ENCODE results near the gene PRKD1.

The PRKD1 gene

GRCh38 chr14:29885988-29886387 is 41.7 kb downstream of the PRKD1 start:
- no peak overlapping the region for H3K4me2 ChIP-seq (ENCODE audit: insufficient read depth, low read length)

GRCh38 chr14:29868000-29868399 is 59.6 kb downstream of the PRKD1 start:
- Histone ChIP-seq H3K4me3 (ENCODE audit: low read depth in 1 of 2, low read length in 2 of 2) (no peak overlapping the region), H3K4me1 (ENCODE audit: insufficient read depth, low read length) (no peaks in the 10 kb centered on the region), H3K9ac (ENCODE audit: low read depth, low read length) (no peak overlapping the region), H3K27me3 (ENCODE audit: insufficient read depth, low read length, poor library complexity) (no peaks in the 10 kb centered on the region), H4K20me1 (ENCODE audit: insufficient read depth, low read length) (no peaks in the 10 kb centered on the region), H3K4me2 (ENCODE audit: insufficient read depth, low read length) (no peak overlapping the region), H3K79me2 (ENCODE audit: insufficient read depth, low read length) (no peaks in the 10 kb centered on the region), H3K9me3 (ENCODE audit: insufficient read depth, low read length, severe bottlenecking) (no peaks in the 10 kb centered on the region), H3K27ac (ENCODE audit: low read length) (no peak overlapping the region), H2AFZ (ENCODE audit: low read depth, low read length) (no peak overlapping the region), H3K36me3 (ENCODE audit: insufficient read depth, low read length) (no peaks in the 10 kb centered on the region)
- ATAC-seq (ENCODE audit: insufficient read depth, low read depth) (no peak), DNase-seq (no peak)
- no peak for TF ChIP-seq CTCF (IDR thresholded peaks at IDR 0.05; ENCODE audit: borderline replicate concordance, extremely low read depth, low read length, poor library complexity, severe bottlenecking)
- TF ChIP-seq EZH2 (IDR thresholded peaks at IDR 0.05; ENCODE audit: borderline replicate concordance, low read depth, low read length, severe bottlenecking) = no peak

More at GRCh38 chr14:29885988-29886387, 41.7 kb downstream of the PRKD1 start:
- Histone ChIP-seq H3K4me1 (ENCODE audit: insufficient read depth, low read length) (no peaks in the 10 kb centered on the region), H2AFZ (ENCODE audit: low read depth, low read length) (no peak overlapping the region), H3K9ac (ENCODE audit: low read depth, low read length) (no peak overlapping the region), H3K9me3 (ENCODE audit: insufficient read depth, low read length, severe bottlenecking) (no peaks in the 10 kb centered on the region), H3K4me3 (ENCODE audit: low read depth in 1 of 2, low read length in 2 of 2) (no peak overlapping the region), H3K27me3 (ENCODE audit: insufficient read depth, low read length, poor library complexity) (no peaks in the 10 kb centered on the region), H4K20me1 (ENCODE audit: insufficient read depth, low read length) (no peaks in the 10 kb centered on the region), H3K79me2 (ENCODE audit: insufficient read depth, low read length) (no peaks in the 10 kb centered on the region), H3K27ac (ENCODE audit: low read length) (no peak overlapping the region), H3K36me3 (ENCODE audit: insufficient read depth, low read length) (no peaks in the 10 kb centered on the region)
- ATAC-seq (ENCODE audit: insufficient read depth, low read depth) = no peak
- DNase-seq = no peak
- no peak for TF ChIP-seq CTCF (IDR thresholded peaks at IDR 0.05; ENCODE audit: borderline replicate concordance, extremely low read depth, low read length, poor library complexity, severe bottlenecking)

GRCh38 chr14:29865299-29865698 is 62.3 kb downstream of the PRKD1 start:
- ATAC-seq (ENCODE audit: insufficient read depth, low read depth) = no peak
- Histone ChIP-seq H3K27ac (ENCODE audit: low read length) (no peak overlapping the region), H3K9me3 (ENCODE audit: insufficient read depth, low read length, severe bottlenecking) (no peaks in the 10 kb centered on the region), H2AFZ (ENCODE audit: low read depth, low read length) (no peak overlapping the region), H3K27me3 (ENCODE audit: insufficient read depth, low read length, poor library complexity) (no peaks in the 10 kb centered on the region), H3K4me2 (ENCODE audit: insufficient read depth, low read length) (no peak overlapping the region), H3K79me2 (ENCODE audit: insufficient read depth, low read length) (no peaks in the 10 kb centered on the region), H3K4me3 (ENCODE audit: low read depth in 1 of 2, low read length in 2 of 2) (no peak overlapping the region), H4K20me1 (ENCODE audit: insufficient read depth, low read length) (no peaks in the 10 kb centered on the region), H3K9ac (ENCODE audit: low read depth, low read length) (no peak overlapping the region), H3K36me3 (ENCODE audit: insufficient read depth, low read length) (no peaks in the 10 kb centered on the region), H3K4me1 (ENCODE audit: insufficient read depth, low read length) (no peaks in the 10 kb centered on the region)
- DNase-seq = no peak
- no peak for TF ChIP-seq EZH2 (IDR thresholded peaks at IDR 0.05; ENCODE audit: borderline replicate concordance, low read depth, low read length, severe bottlenecking)
- no peak for TF ChIP-seq CTCF (IDR thresholded peaks at IDR 0.05; ENCODE audit: borderline replicate concordance, extremely low read depth, low read length, poor library complexity, severe bottlenecking)

GRCh38 chr14:29861996-29862395 is 65.7 kb downstream of the PRKD1 start:
- ATAC-seq (ENCODE audit: insufficient read depth, low read depth) = no peak
- TF ChIP-seq EZH2 (IDR thresholded peaks at IDR 0.05; ENCODE audit: borderline replicate concordance, low read depth, low read length, severe bottlenecking) (no peak), CTCF (IDR thresholded peaks at IDR 0.05; ENCODE audit: borderline replicate concordance, extremely low read depth, low read length, poor library complexity, severe bottlenecking) (no peak)
- H3K4me1 ChIP-seq (ENCODE audit: insufficient read depth, low read length) = no peaks in the 10 kb centered on the region
- H3K9ac ChIP-seq (ENCODE audit: low read depth, low read length) = no peak overlapping the region
- H2AFZ ChIP-seq (ENCODE audit: low read depth, low read length) = no peak overlapping the region
- H3K79me2 ChIP-seq (ENCODE audit: insufficient read depth, low read length) = no peaks in the 10 kb centered on the region
- H4K20me1 ChIP-seq (ENCODE audit: insufficient read depth, low read length) = no peaks in the 10 kb centered on the region
- H3K4me3 ChIP-seq (ENCODE audit: low read depth in 1 of 2, low read length in 2 of 2) = no peak overlapping the region
- H3K27ac ChIP-seq (ENCODE audit: low read length) = no peak overlapping the region
- no peak overlapping the region for H3K4me2 ChIP-seq (ENCODE audit: insufficient read depth, low read length)
- H3K36me3 ChIP-seq (ENCODE audit: insufficient read depth, low read length) = no peaks in the 10 kb centered on the region
- H3K9me3 ChIP-seq (ENCODE audit: insufficient read depth, low read length, severe bottlenecking) = no peaks in the 10 kb centered on the region
- no peak for DNase-seq
- H3K27me3 ChIP-seq (ENCODE audit: insufficient read depth, low read length, poor library complexity) = no peaks in the 10 kb centered on the region

All from DND-41 (cell line).